HepG2 (cell line): ENCODE measurements around the gene NRSN2. TPM values are rescaled to one million over a fixed set of nuclear protein-coding genes. Genes with fewer than 3 reads are reported as not detected.

ENCODE experiments used
- ARNT2 ChIP-seq: sonication (generic); formaldehyde crosslinking; IDR thresholded peaks from 2 replicates; pipeline ENCODE4 v1.8.0; 2022; ENCODE audit warnings: mild to moderate bottlenecking, low read depth, missing genetic modification reagents, moderate library complexity
- CREBL2 ChIP-seq: sonication (generic); formaldehyde crosslinking; IDR thresholded peaks from 2 replicates; pipeline ENCODE4 v1.8.1; 2023; ENCODE audit warnings: missing genetic modification reagents, mild to moderate bottlenecking, borderline replicate concordance
- ETS1 ChIP-seq: sonication (generic); formaldehyde crosslinking; IDR thresholded peaks from 2 replicates; pipeline ENCODE4 v1.4.0; 2020; ENCODE audit warnings: missing genetic modification reagents
- HINFP ChIP-seq: sonication (generic); formaldehyde crosslinking; IDR thresholded peaks from 2 replicates; pipeline ENCODE4 v1.4.0; 2020; ENCODE audit warnings: low read depth, mild to moderate bottlenecking, missing genetic modification reagents
- HOMEZ ChIP-seq: IDR thresholded peaks from 2 replicates; pipeline ENCODE4 v1.6.1; 2016; ENCODE audit warnings: low read depth
- HOXA3 ChIP-seq: sonication (generic); formaldehyde crosslinking; IDR thresholded peaks from 2 replicates; pipeline ENCODE4 v1.5.0; 2020; ENCODE audit warnings: missing genetic modification reagents
- LCORL ChIP-seq, 2 experiments: fragments of 450-650 bp in 1 of 2; sonication (generic) in 1 of 2; formaldehyde crosslinking in 1 of 2; IDR thresholded peaks; 2 replicates each; pipeline versions ENCODE4 v1.5.0 to v1.6.1; 2017 to 2020; ENCODE audit warnings: antibody characterized with exemption in 1 of 2, missing genetic modification reagents in 1 of 2
- MTA1 ChIP-seq: sonication (generic); formaldehyde crosslinking; IDR thresholded peaks from 2 replicates; pipeline ENCODE4 v1.4.0; 2020; ENCODE audit warnings: missing genetic modification reagents, mild to moderate bottlenecking, borderline replicate concordance
- NR2F6 ChIP-seq, 2 experiments: IDR thresholded peaks; 2 replicates each; pipeline ENCODE4 v1.6.1; 2016; ENCODE audit warnings: antibody characterized with exemption in 1 of 2, mild to moderate bottlenecking in 1 of 2
- PHF5A ChIP-seq: IDR thresholded peaks from one replicate; pipeline ENCODE4 v1.6.1; 2018; ENCODE audit warnings: low read depth, missing genetic modification reagents; ENCODE audit not compliant: unreplicated experiment
- RBM22 ChIP-seq: fragments of 200-400 bp; formaldehyde crosslinking; optimal IDR thresholded peaks from 2 replicates; pipeline ENCODE3; 2017; ENCODE audit warnings: mild to moderate bottlenecking, low read length, moderate library complexity
- SRF ChIP-seq: IDR thresholded peaks from 2 replicates; pipeline ENCODE4 v1.6.1; 2011; ENCODE audit warnings: mild to moderate bottlenecking, low read depth, low read length, moderate library complexity
- TFDP1 ChIP-seq: IDR thresholded peaks from 2 replicates; pipeline ENCODE4 v1.6.1; 2016; ENCODE audit warnings: missing compliant biosample characterization, missing genetic modification reagents, borderline replicate concordance
- ZBTB43 ChIP-seq: sonication (generic); formaldehyde crosslinking; conservative IDR thresholded peaks from 2 replicates; pipeline ENCODE4 v1.4.0; 2020; ENCODE audit warnings: missing genetic modification reagents
- ZC3H4 ChIP-seq: sonication (generic); formaldehyde crosslinking; IDR thresholded peaks from 2 replicates; pipeline ENCODE4 v1.4.0; 2020; ENCODE audit warnings: missing genetic modification reagents, borderline replicate concordance
- ZFP36L1 ChIP-seq: sonication (generic); formaldehyde crosslinking; IDR thresholded peaks from 2 replicates; pipeline ENCODE4 v1.8.0; 2022; ENCODE audit warnings: mild to moderate bottlenecking, missing genetic modification reagents, moderate library complexity
- ZNF180 ChIP-seq: sonication (generic); formaldehyde crosslinking; IDR thresholded peaks from 2 replicates; pipeline ENCODE4 v1.4.0; 2020; ENCODE audit warnings: low read depth, missing genetic modification reagents, borderline replicate concordance
- ZNF354B ChIP-seq: sonication (generic); formaldehyde crosslinking; IDR thresholded peaks from 2 replicates; pipeline ENCODE4 v1.8.0; 2022; ENCODE audit warnings: mild to moderate bottlenecking, missing genetic modification reagents
- ZNF652 ChIP-seq: IDR thresholded peaks from 2 replicates; pipeline ENCODE4 v1.6.1; 2016; ENCODE audit warnings: low read depth, borderline replicate concordance
- ZSCAN9 ChIP-seq: IDR thresholded peaks from 2 replicates; pipeline ENCODE4 v1.6.1; 2016; ENCODE audit warnings: borderline replicate concordance
- ZZZ3 ChIP-seq: sonication (generic); formaldehyde crosslinking; IDR thresholded peaks from 2 replicates; pipeline ENCODE4 v1.4.0; 2020; ENCODE audit warnings: missing genetic modification reagents, mild to moderate bottlenecking, borderline replicate concordance
- polyA plus RNA-seq, 8 experiments: library from polyadenylated mRNA; depleted of rRNA in 3 of 8; stranded (reverse) in 7 of 8; unstranded in 1 of 8; fragments of >200 nt; fragmentation: Illumina TruSeq in 4 of 8; extraction: Trizol in 4 of 8; gene quantifications; 2 replicates each; pipeline versions ENCODE4 v1.2.1 to v1.2.3, GENCODE V29; 2011 to 2016; ENCODE audit warnings: low read depth in 4 of 8, missing spikeins in 1 of 8, mixed read lengths in 1 of 8; ENCODE audit not compliant: insufficient read depth in 1 of 8
- total RNA-seq, 5 experiments: library from RNA; depleted of rRNA; stranded (reverse); fragments of >200 nt; fragmentation: Illumina TruSeq; extraction: Trizol; gene quantifications; 2 replicates each; pipeline ENCODE4 v1.2.3, GENCODE V29; 2016; ENCODE audit warnings: low read depth in 1 of 5

NRSN2 gene
- total and polyA plus RNA-seq, 2 of the 13 experiments (the other 11 are each of a cell fraction or from before 2014, with no cell fraction given), result 32.3 to 49.4 TPM

- TF ChIP-seq TFDP1 (CRISPR knock-in tag) (peak; percentile 26; the same call in 1 of the 2 replicates), ZNF180 (CRISPR knock-in tag) (no peak), HOXA3 (peak; percentile 83), HINFP (no peak), RBM22 (no peak), CREBL2 (CRISPR knock-in tag) (no peak), HOMEZ (CRISPR knock-in tag) (peak; percentile 84), ZZZ3 (no peak), ARNT2 (peak; percentile 69; the same call in 1 of the 2 replicates), PHF5A (no peak), ZFP36L1 (no peak), NR2F6 (IDR thresholded peaks at IDR 0.05) (no peak), NR2F6 (CRISPR knock-in tag; IDR thresholded peaks at IDR 0.05) (peak; percentile 58), ETS1 (no peak), ZSCAN9 (peak; percentile 4; the same call in 1 of the 2 replicates), ZC3H4 (CRISPR knock-in tag) (no peak), ZNF354B (CRISPR knock-in tag) (no peak), SRF (no peak), MTA1 (CRISPR knock-in tag) (peak; percentile 72; the same call in 1 of the 2 replicates), LCORL (IDR thresholded peaks at IDR 0.05) (no peak), LCORL (CRISPR knock-in tag; IDR thresholded peaks at IDR 0.05) (peak; percentile 79), ZNF652 (CRISPR knock-in tag) (no peak), ZBTB43 (CRISPR knock-in tag) (0 out of 2 replicates have a peak, but pooled peaks have one; percentile 41)
Observed at GRCh38 chr20:348972-349841, 2.3 kb downstream of the NRSN2 start (continued).
